ENCODE measurements around the gene PAX2.

Gene PAX2

GRCh38 chr10:100751211-100751933 is 6.0 kb downstream of the PAX2 start:
- no peak for DNase-seq (ENCODE audit: low read depth in 2 of 2)

DNA sequence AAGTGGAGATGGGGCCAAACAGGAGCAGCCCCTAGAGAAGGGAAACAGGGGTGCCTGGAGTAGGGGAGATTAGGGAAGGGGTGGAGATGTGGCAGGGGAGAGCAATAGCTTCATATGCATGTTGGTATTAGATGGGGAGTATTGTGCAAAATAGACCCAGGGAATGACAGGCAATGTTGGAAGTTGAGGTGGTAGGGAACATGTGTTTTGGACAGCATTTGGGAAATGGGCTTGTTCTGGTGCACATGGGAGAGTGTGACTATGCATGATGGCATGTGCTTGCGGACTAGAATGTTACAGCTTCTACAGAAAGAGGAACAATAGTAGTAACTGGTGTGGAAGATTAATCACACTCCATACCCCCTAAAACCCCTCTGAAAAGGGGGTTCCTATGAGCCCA is 10.4 kb downstream of the PAX2 start:
- no peak for DNase-seq (ENCODE audit: low read depth in 2 of 2)

- no peak for DNase-seq (ENCODE audit: low read depth in 2 of 2)
These were observed 13.9 kb downstream of the PAX2 start for GRCh38 chr10:100759331-100759730.

DNA sequence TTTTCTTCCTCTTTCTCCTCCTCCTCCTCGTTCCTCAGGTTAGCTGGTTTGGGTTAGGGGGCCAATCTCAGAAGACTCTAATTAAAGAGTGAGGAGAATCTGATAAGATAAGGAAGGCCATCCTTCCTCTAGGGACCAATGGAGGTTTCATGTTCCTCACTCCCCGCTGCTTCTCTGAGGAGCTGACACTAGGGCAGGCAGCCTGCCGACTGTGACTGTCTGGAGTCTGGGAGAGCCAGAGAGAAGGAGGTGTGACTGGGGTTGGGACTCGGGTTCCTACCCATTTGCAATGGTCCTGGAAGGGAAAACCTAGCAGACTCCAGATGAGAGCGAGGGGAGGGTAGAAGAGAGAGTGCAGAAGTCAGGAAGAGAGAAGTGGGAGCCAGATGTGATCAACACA is 15.3 kb downstream of the PAX2 start:
- no peak for DNase-seq (ENCODE audit: low read depth in 2 of 2)

- no peak for DNase-seq (ENCODE audit: low read depth in 2 of 2)
These were observed 15.8 kb downstream of the PAX2 start for GRCh38 chr10:100761191-100761590.

DNA sequence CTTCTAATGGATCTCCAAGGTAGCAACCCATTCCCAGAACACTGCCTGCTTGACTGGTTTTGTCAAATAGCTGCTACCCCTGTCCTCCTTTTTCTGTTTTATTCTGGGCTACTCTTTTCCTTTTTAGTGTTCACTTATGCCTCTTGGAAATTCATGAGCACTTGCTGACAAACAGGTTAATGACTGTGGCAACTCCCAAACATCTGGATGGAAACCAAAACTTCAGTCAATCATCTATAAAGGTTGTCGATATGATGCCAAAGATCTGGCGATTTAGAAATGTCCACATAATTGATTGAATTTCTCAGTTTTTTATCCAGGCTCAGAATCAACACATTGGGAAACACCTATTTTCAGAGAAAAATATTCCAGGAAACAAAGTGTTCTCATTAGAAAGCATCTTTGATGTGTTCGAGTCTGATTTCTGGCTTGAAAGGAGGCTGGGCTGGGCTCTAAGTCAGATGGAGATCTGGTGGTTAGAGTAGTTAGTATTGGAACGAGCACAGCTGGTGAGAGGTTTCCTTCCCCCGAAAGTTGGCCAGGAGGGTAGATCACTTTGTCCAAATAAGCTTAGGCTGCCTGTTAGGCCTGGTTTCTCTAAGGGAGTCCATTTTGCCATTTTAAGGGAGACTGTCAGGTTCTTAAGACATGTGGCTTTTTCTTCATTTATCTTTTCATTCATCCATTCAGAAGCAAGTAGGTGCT is 17.8 kb downstream of the PAX2 start:
- no peak for DNase-seq (ENCODE audit: low read depth in 2 of 2)

GRCh38 chr10:100766693-100767421 is 21.5 kb downstream of the PAX2 start:
- DNase-seq (ENCODE audit: low read depth in 2 of 2) = no peak

DNA sequence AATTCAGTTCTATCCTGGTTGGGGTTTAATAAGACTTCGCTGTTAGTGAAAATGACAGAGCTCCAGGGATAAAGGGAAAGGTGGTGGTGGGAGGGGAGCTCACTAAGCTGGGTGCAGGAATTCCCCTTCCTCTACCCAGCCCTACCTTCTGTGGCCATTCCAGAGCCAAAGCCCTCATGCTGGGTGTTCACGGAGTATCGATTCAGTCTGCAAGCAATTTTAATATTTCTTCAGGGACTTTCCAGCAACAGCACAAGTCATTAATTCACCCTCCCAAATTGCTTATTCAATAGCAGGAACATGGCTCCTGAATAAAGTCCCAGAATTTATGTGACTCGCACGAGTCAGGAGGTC is 22.0 kb downstream of the PAX2 start:
- DNase-seq (ENCODE audit: low read depth in 2 of 2) = no peak

GRCh38 chr10:100769481-100769880 is 24.1 kb downstream of the PAX2 start:
- no peak for DNase-seq (ENCODE audit: low read depth in 2 of 2)

DNA sequence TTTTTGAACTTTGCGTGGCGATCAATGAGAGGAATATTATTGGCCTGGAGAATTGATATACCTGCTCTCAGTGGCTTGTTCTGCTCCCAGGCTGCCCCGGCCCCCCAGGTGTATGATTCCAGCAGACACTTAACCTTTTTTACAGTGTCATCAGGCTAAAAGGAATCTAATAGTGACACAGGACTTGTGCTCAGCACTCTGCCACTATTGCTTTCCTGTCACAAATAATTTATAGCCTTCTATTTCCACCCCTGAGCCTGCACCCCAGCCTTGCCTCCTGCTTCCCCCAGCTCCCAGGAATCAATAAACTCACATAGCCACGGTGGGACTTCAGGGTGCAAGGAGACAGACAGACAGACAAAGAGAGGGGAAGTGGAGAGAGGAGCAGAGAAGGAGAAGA is 28.3 kb downstream of the PAX2 start:
- no peak for DNase-seq (ENCODE audit: low read depth in 2 of 2)

- DNase-seq (ENCODE audit: low read depth in 2 of 2) = no peak
These were observed 28.8 kb downstream of the PAX2 start for GRCh38 chr10:100774223-100774622.

DNA sequence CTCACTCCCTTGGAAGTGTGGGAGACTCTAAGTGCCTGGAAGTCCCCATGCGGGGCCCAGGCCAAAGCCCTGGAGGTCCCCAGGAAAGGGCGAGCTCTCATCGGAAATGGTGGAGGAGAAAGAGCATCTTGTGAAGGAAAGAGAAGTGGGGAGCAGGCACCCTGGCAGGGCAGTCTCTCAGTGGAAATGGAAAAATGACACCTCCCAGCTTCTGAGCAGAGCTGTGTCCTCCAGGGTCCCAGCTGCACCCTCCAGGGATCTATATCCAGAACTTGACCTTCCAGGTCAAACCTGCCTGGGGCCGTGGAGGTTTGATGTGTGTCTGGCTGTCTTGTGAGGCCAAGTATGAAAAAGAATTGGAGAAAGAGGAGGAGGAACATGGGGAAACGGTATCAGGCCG is 29.5 kb downstream of the PAX2 start:
- DNase-seq (ENCODE audit: low read depth in 2 of 2) = no peak

GRCh38 chr10:100775386-100775785 is 30.0 kb downstream of the PAX2 start:
- DNase-seq (ENCODE audit: low read depth in 2 of 2) = no peak

DNA sequence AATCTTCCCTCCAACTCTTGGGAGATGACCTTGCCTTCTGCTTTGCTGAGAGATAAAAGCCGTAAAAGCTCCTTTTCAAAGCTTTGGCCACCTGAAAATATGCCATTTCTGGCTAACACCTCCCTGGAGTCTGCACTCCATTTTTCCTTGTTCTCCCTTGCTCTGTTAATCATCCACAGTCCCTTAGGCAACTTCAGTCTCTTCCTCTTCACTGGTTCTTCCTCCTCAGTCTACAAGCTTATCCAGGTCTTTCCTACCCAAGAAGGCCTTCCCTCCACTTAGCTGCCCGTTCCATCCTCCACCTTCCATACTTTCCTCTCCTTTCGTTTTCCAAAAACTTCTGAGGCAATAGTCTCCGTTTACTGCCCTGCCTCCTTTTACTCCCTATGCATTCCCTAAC is 30.5 kb downstream of the PAX2 start:
- no peak for DNase-seq (ENCODE audit: low read depth in 2 of 2)

DNA sequence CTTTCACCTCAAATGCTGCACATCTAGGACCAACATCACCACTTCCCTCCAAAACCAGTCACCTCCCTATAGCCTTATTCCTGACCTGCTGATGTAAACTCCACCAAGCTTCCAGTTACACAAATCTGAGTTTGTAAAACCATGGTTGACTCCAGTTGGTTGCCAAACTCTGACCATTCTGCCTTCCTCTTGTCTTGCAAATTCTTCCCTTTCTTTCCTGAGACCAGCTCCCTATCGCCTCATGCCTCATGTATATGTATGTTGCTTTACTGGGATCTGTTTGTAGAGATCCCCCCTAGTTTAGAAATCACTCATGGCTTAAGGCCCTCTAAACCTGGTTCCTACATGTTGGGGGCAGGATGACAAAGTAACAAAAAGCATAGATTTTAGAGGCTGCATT is 31.3 kb downstream of the PAX2 start:
- no peak for DNase-seq (ENCODE audit: low read depth in 2 of 2)

GRCh38 chr10:100779329-100779728 is 33.9 kb downstream of the PAX2 start:
- DNase-seq (ENCODE audit: low read depth in 2 of 2) = no peak

DNA sequence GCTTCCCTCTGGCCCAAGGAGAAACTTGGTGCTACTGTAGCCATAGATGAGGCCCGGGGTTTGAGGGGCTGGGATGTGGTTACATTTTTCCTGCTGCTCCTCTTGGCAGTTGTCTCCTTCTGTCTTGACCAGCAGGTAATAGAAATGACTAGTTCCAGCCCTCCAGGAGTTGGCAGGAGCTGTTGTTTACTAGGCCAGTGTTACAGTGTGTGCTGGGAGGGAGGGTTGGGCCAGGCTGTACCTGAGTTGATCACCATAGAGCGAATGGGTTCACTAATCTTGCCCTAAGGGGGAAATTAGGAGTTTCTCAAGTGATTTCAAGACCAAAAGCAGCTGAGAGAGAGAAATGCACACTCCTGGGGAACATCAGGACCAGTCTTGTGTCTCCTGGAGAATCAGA is 34.9 kb downstream of the PAX2 start:
- no peak for DNase-seq (ENCODE audit: low read depth in 2 of 2)

DNA sequence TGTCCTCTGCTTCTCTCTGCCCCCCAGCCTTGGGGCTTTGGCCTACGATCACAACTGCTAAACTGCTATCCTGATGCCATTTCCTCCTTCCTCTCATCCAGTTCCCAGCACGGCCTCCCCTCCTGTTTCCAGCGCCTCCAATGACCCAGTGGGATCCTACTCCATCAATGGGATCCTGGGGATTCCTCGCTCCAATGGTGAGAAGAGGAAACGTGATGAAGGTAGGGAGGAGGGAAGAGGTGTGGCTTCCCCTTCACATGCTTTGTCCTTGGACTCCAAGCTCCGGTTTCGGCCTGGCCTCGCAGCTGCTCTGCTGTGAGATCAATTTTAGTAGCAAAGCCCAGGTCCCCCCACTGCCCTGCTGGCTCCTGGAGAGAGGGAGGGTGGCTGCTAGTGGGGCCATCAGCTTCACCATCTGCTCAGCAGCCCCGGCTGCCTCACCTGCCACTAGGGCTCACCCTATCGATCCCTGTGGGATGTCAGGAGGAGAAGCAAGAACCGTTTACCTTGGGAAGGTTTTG is 35.8 kb downstream of the PAX2 start:
- DNase-seq (ENCODE audit: low read depth in 2 of 2) = no peak

- no peak for DNase-seq (ENCODE audit: low read depth in 2 of 2)
These were observed 37.3 kb downstream of the PAX2 start for GRCh38 chr10:100782461-100783244.

DNA sequence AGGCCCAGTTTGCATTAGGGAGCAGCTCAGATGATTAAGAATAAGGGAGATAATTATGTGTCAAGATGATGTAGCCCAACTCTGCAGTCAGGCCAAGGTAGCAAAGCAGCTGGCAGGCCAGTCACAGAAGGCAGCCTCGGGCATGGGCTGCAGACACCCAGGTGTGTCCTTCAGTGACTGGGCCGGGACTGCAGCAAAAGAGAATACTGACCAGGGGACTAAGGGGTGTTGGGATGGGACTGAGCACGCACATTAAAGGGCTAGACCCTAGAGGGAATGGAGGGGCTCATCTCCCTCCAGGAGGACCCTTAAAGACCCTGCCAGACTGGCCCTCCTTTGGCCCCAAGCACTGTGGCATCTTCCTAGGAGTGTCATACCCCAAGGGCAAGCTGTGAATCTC is 38.7 kb downstream of the PAX2 start:
- DNase-seq (ENCODE audit: low read depth in 2 of 2) = no peak

- no peak for DNase-seq (ENCODE audit: low read depth in 2 of 2)
These were observed 41.2 kb downstream of the PAX2 start for GRCh38 chr10:100786591-100786990.

Data from stimulated activated CD4-positive, alpha-beta T cell treated with anti-CD3 and anti-CD28 coated beads, Interleukin-4, amount 100 ng/mL, for 48 hours (primary cell).